ENCODE measurements around the gene MS4A5.

DNA sequence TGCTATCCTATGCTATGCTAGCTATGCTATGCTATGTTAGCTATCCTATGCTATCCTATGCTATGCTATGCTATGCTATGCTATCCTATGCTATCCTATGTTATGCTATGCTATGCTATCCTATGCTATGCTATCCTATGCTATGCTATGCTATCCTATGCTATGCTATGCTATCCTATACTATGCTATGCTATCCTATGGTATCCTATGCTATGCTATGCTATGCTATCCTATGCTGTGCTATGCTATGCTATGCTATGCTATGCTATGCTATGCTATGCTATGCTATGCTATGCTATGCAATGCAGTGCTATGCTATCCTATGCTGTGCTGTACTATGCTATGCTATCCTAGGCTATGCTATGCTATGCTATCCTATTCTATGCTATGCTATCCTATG, 17.7 kb downstream of the MS4A5 start:
- TF ChIP-seq POLR2A (IDR thresholded peaks at IDR 0.05) = no peak
- TF ChIP-seq, protein P1, sequence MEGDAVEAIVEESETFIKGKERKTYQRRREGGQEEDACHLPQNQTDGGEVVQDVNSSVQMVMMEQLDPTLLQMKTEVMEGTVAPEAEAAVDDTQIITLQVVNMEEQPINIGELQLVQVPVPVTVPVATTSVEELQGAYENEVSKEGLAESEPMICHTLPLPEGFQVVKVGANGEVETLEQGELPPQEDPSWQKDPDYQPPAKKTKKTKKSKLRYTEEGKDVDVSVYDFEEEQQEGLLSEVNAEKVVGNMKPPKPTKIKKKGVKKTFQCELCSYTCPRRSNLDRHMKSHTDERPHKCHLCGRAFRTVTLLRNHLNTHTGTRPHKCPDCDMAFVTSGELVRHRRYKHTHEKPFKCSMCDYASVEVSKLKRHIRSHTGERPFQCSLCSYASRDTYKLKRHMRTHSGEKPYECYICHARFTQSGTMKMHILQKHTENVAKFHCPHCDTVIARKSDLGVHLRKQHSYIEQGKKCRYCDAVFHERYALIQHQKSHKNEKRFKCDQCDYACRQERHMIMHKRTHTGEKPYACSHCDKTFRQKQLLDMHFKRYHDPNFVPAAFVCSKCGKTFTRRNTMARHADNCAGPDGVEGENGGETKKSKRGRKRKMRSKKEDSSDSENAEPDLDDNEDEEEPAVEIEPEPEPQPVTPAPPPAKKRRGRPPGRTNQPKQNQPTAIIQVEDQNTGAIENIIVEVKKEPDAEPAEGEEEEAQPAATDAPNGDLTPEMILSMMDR (IDR thresholded peaks at IDR 0.05) = no peak
- no peak for TF ChIP-seq POLR2AphosphoS5 (IDR thresholded peaks at IDR 0.05; ENCODE audit: insufficient read depth in 1 of 2, low read depth in 1 of 2)

Data from vagina (tissue), 2 donors.